ENCODE measurements around the gene ARHGAP25. TPM values are rescaled to one million over a fixed set of nuclear protein-coding genes. Genes with fewer than 3 reads are reported as not detected.
A peak's percentile ranks its signal among the peaks of the same experiment; 100 is the strongest.

ARHGAP25 gene
- total RNA-seq, 2 experiments from 2014 or later: 109 to 117 TPM

DNA sequence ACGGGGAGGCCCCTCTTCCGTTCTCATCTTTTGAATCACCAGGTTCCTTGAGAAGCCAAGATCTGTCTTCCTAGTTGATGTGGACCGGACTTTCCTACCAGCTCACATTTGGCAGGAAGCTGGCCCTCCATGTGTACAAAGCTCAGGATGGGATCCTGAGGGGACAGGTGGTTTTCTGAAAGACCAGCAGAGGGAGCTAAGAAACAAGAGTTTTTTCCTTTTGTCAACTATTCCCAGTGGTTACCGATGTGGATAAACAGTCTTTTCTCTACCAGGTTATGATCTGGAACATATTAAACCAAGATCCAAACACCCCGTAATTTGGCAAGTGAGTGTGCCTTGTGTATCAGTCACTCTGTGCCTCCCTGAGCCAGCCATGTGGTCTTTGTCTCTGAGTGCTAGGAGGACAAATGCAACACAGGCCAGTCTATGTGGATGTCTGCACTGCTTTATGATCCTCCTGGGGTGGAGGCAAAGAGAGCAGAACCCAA lies 25.1 kb upstream of the ARHGAP25 start:
- ATAC-seq (ENCODE audit: low read depth): peak; percentile 82
- Mint-ChIP-seq H3K4me3 (peak overlapping the region; percentile 11), H3K9me3 (no peaks in the 10 kb centered on the region), H3K27ac (no peak overlapping the region), H3K27me3 (no peaks in the 10 kb centered on the region), H3K4me1 (peaks cover 21% of the 10 kb centered on the region), H3K36me3 (no peaks in the 10 kb centered on the region)
- POLR2A ChIA-PET: interaction anchor here (1.0 kb wide), 1 partner anchor 28 kb away, joined by 4 read pairs; no protein-coding TSS in a partner anchor
- no peak for DNase-seq

DNA sequence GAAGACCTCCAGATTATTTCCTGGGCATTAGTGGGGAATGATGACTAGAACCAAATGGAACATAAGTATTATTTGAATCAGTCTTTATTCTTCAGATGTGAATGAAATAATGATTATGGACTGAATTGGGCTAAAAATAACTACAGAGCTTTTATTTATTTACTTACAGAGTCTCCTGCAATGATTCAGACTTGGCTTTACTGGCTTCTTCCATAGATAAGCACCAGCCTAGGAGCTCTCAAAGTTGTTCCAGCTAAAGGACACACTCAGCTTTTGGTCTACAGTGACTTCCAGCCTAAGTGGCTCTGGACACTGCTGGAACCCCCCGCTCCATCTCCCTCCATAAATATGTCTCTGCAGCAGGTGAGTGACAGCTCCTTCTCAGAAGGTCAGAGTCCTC lies 24.3 kb upstream of the ARHGAP25 start:
- H3K27me3 Mint-ChIP-seq: no peaks in the 10 kb centered on the region
- no peak overlapping the region for H3K27ac Mint-ChIP-seq
- DNase-seq (no peak), ATAC-seq (ENCODE audit: low read depth) (no peak)
- H3K4me1 Mint-ChIP-seq: peaks cover 29% of the 10 kb centered on the region
- POLR2A ChIA-PET: interaction anchor here (0.6 kb wide), 1 partner anchor 10 kb away, joined by 4 read pairs; no protein-coding TSS in a partner anchor
- H3K9me3 Mint-ChIP-seq: no peaks in the 10 kb centered on the region
- H3K36me3 Mint-ChIP-seq: no peaks in the 10 kb centered on the region
- H3K4me3 Mint-ChIP-seq: no peak overlapping the region

DNA sequence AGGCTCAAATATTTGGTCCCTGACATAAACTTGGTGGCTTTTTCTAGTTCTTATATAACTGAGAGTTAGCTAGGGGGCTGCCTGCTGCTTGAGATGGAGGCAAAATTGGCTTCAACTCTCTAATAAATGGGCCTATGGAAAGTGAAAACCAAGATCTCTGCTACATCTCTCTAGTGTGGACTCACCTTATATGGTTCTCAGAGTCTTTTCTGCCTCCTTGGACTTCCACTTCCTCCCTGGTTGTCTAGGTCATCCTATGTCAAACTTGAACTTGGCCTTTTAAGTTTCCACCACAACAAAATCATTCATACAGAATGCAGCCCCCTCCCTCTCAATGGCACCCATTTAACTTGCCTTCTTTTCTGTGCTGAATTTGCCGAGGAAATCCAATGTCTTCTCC lies 23.9 kb upstream of the ARHGAP25 start:
- DNase-seq (no peak), ATAC-seq (ENCODE audit: low read depth) (no peak)
- Mint-ChIP-seq H3K27me3 (no peaks in the 10 kb centered on the region), H3K4me1 (peaks cover 34% of the 10 kb centered on the region), H3K4me3 (no peak overlapping the region), H3K36me3 (no peaks in the 10 kb centered on the region), H3K9me3 (no peaks in the 10 kb centered on the region), H3K27ac (no peak overlapping the region)
- POLR2A ChIA-PET: interaction anchor here (0.6 kb wide), 1 partner anchor 10 kb away, joined by 4 read pairs; no protein-coding TSS in a partner anchor

DNA sequence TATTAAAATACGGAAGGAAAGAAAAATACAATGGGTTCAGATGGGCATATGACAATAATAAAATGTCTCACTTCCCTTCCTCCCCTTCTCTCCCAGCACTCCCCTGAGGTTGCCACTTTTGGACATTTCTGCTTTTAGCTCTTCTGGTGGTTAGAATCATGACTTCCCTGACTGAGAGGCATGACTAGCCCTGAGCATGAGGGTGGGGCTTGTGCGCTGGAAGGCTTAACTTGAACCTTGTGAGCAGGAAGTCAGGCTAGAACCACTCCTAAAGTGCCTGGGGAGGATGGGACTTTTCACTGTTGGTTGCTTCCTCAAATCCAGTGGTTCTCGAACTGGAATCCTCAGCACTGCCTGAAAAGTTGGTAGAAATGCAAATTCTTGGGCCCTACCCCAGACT lies 19.7 kb upstream of the ARHGAP25 start:
- peak; percentile 74 for ATAC-seq (ENCODE audit: low read depth)
- POLR2A ChIA-PET: interaction anchor here (0.6 to 1.0 kb wide), 3 partner anchors 20 to 250 kb away, joined by 3 to 5 read pairs (median 3); partner anchors contain the start of genes ARHGAP25 and FBXO48
- DNase-seq: no peak
- Mint-ChIP-seq H3K27ac (peak overlapping the region; percentile 81), H3K36me3 (peaks cover 1% of the 10 kb centered on the region), H3K4me1 (peaks cover 63% of the 10 kb centered on the region), H3K9me3 (no peaks in the 10 kb centered on the region), H3K27me3 (no peaks in the 10 kb centered on the region), H3K4me3 (peak overlapping the region; percentile 5)

DNA sequence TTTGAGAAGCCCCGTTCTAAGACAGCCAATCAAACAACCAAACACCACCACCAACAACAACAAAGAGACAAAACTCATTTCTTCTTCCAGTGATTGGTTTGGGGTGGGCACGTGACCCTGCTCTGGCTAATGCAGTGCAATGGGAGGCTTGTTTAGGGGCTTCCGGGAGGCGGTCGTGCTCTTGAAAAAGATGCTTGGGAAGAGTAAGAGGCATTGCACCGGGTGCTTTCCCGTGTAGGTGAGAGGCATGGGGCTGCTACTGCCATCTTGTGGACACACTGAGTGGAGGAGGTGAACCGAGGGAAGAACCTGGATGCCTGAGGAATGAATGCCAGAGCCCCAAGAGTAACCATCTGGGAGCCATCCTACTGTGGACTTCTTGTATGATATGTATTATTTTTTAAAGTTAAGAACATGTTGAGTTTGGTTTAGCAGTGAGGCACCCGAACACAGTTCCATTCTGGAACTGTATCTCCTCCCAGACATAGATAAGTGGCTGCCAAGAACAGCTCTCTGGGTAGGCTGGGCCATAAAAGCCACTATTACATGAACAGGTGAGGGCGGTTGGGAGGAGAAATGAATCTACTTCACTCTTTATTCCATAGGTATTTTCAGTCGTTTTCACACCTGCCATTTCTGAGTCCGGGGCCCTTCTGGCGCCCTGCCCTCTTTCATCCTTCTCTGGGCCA lies 19.1 kb upstream of the ARHGAP25 start:
- peak overlapping the region; percentile 81 for H3K27ac Mint-ChIP-seq
- H3K4me1 Mint-ChIP-seq: peaks cover 64% of the 10 kb centered on the region
- no peaks in the 10 kb centered on the region for H3K9me3 Mint-ChIP-seq
- H3K27me3 Mint-ChIP-seq: no peaks in the 10 kb centered on the region
- DNase-seq (peak; percentile 36), ATAC-seq (ENCODE audit: low read depth) (no peak)
- H3K36me3 Mint-ChIP-seq: peaks cover 1% of the 10 kb centered on the region
- peak overlapping the region; percentile 5 for H3K4me3 Mint-ChIP-seq
- POLR2A ChIA-PET: interaction anchor here (0.6 to 1.2 kb wide), 4 partner anchors 25 to 249 kb away, joined by 3 to 5 read pairs (median 4); partner anchors contain the start of gene FBXO48

DNA sequence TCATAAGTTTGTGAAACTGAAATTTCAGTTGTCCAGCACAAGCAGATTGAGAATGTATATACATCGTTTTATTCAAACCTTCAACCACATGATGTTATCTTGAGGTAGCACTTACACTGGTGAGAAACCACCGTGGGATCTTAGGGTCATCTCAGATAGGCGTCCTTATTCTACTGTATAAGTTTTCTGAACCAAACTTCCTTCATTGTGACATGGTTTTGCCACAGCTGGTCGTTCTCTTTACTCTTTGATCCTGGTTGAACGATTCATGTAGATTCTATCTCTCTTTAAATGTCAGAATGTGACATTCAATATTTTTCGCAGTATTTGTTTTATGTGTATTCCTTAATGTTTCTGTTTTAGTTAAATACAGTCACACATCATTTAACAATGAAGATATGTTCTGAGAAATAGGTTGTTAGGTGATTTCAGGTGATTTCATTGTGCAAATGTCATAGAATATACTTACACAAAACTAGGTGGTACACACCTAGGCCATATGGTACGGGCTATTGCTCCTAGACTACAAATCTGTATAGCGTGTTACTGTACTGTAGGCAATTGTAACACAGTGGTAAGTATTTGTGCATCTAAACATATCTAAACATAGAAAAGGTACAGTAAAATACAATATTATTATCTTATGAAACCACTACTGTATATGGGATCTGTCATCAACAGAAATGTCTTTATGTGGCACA lies 17.9 kb upstream of the ARHGAP25 start:
- POLR2A ChIA-PET: interaction anchor here (1.2 to 1.9 kb wide), 2 partner anchors 17 to 27 kb away, joined by 3 to 10 read pairs; partner anchors contain the start of gene ARHGAP25
- H3K4me3 Mint-ChIP-seq: peak overlapping the region; percentile 50
- H3K27ac Mint-ChIP-seq: peak overlapping the region; percentile 73
- no peaks in the 10 kb centered on the region for H3K9me3 Mint-ChIP-seq
- H3K27me3 Mint-ChIP-seq: no peaks in the 10 kb centered on the region
- DNase-seq (no peak), ATAC-seq (ENCODE audit: low read depth) (no peak)
- H3K36me3 Mint-ChIP-seq: peaks cover 1% of the 10 kb centered on the region
- H3K4me1 Mint-ChIP-seq: peaks cover 70% of the 10 kb centered on the region

DNA sequence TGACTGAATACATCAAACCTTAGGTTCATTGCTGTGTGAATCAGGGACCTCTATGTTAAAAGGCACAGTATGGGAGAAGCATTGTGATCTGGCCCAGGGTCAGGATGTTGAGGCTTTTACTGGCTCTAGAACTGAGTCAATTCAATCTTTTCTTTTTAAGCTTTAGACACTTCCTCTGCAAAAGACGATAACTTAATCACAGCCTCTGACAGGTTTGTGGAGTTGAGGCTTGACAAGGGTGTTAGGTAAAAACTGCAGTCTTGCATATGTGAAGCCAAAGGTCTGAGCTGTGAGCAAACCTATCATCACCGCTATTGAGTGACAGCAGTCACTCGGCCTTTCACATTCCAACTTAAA lies 17.3 kb upstream of the ARHGAP25 start:
- DNase-seq (no peak), ATAC-seq (ENCODE audit: low read depth) (peak; percentile 75)
- peaks cover 74% of the 10 kb centered on the region for H3K4me1 Mint-ChIP-seq
- H3K27ac Mint-ChIP-seq: peak overlapping the region; percentile 39
- no peaks in the 10 kb centered on the region for H3K9me3 Mint-ChIP-seq
- POLR2A ChIA-PET: interaction anchor here (0.7 to 1.9 kb wide), 2 partner anchors 16 to 49 kb away, joined by 4 to 10 read pairs; partner anchors contain the start of gene ARHGAP25
- peaks cover 1% of the 10 kb centered on the region for H3K36me3 Mint-ChIP-seq
- no peaks in the 10 kb centered on the region for H3K27me3 Mint-ChIP-seq
- peak overlapping the region; percentile 6 for H3K4me3 Mint-ChIP-seq

DNA sequence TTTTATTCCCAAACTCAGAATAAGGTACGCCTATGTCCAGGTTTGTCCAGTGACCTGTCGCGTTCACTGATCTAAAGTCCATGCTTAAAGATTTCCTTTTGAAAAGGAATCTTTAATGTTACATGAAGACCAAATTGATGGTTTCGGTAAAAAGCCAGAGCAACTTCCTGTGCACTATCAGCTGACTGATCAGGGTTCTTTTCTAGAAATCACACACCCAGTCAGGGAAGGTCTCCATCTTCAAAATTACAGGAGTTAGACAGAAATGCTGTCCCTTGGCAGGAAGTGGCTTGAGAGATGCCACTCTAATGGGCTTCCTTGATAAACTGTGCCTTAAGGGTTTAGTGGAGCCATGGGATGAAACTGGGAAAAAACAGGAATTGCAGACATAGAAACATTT lies 14.7 kb upstream of the ARHGAP25 start:
- Mint-ChIP-seq H3K27ac (peak overlapping the region; percentile 73), H3K4me3 (peak overlapping the region; percentile 78), H3K27me3 (no peaks in the 10 kb centered on the region), H3K4me1 (peaks cover 75% of the 10 kb centered on the region), H3K9me3 (no peaks in the 10 kb centered on the region), H3K36me3 (peaks cover 1% of the 10 kb centered on the region)
- DNase-seq (no peak), ATAC-seq (ENCODE audit: low read depth) (peak; percentile 23)
- POLR2A ChIA-PET: interaction anchor here (0.7 to 5.7 kb wide), 7 partner anchors 9 to 253 kb away, joined by 3 to 38 read pairs (median 4); partner anchors contain the start of genes APLF, ARHGAP25 and FBXO48

DNA sequence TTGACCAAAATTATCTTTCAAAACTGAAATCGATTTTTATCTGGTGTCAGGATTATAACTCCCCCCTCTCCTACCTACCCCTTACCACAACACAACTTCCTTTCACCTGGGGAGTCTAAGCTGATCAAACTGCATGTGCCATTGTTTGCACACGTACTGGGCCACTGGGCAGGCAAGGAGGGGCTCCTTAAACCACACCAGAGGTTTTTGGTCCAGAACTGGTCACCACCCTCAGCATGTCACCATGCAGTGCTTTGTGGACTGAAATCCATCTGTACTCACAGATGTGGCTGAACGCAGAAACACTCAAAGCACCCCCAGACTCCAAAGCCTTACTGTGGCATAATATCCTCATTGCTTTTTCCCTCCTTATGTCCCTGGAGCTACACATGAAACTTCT lies 13.9 kb upstream of the ARHGAP25 start:
- Mint-ChIP-seq H3K9me3 (no peaks in the 10 kb centered on the region), H3K36me3 (peaks cover 1% of the 10 kb centered on the region), H3K27ac (peak overlapping the region; percentile 89), H3K27me3 (no peaks in the 10 kb centered on the region), H3K4me3 (peak overlapping the region; percentile 78), H3K4me1 (peaks cover 69% of the 10 kb centered on the region)
- no peak for DNase-seq
- ATAC-seq (ENCODE audit: low read depth): no peak
- POLR2A ChIA-PET: interaction anchor here (0.7 to 5.7 kb wide), 7 partner anchors 10 to 254 kb away, joined by 3 to 38 read pairs (median 5); partner anchors contain the start of genes APLF, ARHGAP25 and FBXO48

DNA sequence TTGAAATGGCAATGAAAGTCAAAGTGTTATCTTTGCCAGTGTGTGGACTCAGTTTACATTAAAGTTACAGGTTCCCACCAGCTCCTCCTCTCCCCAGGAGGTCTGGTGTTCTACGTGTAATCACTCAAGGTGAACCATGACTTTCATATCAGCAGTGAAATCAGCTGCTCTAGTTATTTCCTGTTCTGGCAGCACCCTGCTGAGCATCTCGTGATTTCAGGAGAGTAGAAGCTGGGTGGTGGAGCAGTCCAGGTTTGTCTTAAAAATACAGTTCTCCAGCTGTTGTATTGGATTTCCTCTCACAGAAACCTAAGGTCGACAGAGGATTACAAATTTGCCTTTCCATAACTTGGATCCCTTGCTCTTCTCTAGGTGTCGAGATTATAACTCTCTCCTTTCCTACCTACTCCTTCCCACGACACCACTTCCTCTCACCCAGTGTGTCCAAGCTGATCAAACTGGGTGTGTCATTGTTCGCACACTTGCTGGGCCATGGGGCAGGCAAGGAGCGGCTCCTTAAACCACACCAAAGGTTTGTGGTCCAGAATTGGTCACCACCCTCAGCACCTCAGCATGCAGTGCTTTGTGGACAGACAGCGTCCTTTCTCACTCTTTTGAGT lies 13.0 kb upstream of the ARHGAP25 start:
- Mint-ChIP-seq H3K4me3 (peak overlapping the region; percentile 78), H3K4me1 (peaks cover 68% of the 10 kb centered on the region), H3K36me3 (no peaks in the 10 kb centered on the region), H3K27me3 (no peaks in the 10 kb centered on the region), H3K27ac (peak overlapping the region; percentile 89), H3K9me3 (no peaks in the 10 kb centered on the region)
- DNase-seq: no peak
- POLR2A ChIA-PET: interaction anchor here (0.5 to 5.7 kb wide), 10 partner anchors 10 to 614 kb away, joined by 3 to 38 read pairs (median 4); partner anchors contain the start of genes APLF, ARHGAP25 and FBXO48
- ATAC-seq (ENCODE audit: low read depth): peak; percentile 65

DNA sequence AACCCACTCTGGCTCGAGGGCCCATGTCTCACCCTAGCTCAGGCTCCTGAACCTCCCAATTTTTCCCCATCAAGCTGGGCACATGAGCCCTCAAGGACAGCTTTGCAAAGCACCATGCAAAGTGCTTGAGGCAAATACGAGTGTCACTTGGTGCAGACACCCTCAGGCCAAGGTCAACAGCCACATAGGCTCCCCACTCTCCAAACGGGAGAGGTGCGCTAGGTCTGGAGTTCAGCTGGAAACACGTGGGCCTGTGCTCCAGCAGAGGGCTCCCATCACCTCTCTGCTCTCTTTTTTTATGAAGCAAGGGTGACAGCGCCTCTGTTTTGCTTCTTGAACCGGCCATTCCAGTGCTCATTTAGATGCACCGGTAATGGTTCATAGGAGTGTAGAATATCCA lies 11.9 kb upstream of the ARHGAP25 start:
- Mint-ChIP-seq H3K4me3 (no peak overlapping the region), H3K9me3 (no peaks in the 10 kb centered on the region), H3K27me3 (no peaks in the 10 kb centered on the region), H3K27ac (no peak overlapping the region), H3K36me3 (no peaks in the 10 kb centered on the region), H3K4me1 (peaks cover 66% of the 10 kb centered on the region)
- POLR2A ChIA-PET: interaction anchor here (1.5 to 5.7 kb wide), 4 partner anchors 11 to 43 kb away, joined by 4 to 38 read pairs (median 14); partner anchors contain the start of gene ARHGAP25
- DNase-seq (no peak), ATAC-seq (ENCODE audit: low read depth) (no peak)

DNA sequence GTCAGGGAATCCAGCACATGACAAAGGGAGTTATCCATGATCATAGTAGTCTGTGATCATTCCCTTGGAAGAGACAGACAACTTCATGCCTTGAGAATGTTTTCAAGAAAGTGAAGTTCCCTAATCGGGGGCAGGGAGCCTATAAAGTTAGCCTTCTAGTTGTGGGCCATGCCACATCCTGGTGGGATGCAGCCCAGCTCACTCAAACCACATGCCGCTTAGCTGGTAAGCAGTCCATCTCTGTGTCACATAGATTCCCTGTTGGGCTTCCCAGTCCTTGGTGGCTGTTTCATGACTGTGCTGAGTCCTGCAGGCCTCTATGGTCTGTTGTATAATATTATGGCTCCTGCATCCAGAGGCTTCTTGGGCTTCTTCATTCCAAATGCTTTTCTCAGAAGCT lies 11.4 kb upstream of the ARHGAP25 start:
- Mint-ChIP-seq H3K27me3 (no peaks in the 10 kb centered on the region), H3K4me3 (no peak overlapping the region), H3K27ac (no peak overlapping the region), H3K9me3 (no peaks in the 10 kb centered on the region), H3K36me3 (no peaks in the 10 kb centered on the region), H3K4me1 (peaks cover 64% of the 10 kb centered on the region)
- POLR2A ChIA-PET: interaction anchor here (5.7 kb wide), 1 partner anchor 10 kb away, joined by 38 read pairs; the partner anchor contains the start of gene ARHGAP25
- ATAC-seq (ENCODE audit: low read depth) (no peak), DNase-seq (no peak)

DNA sequence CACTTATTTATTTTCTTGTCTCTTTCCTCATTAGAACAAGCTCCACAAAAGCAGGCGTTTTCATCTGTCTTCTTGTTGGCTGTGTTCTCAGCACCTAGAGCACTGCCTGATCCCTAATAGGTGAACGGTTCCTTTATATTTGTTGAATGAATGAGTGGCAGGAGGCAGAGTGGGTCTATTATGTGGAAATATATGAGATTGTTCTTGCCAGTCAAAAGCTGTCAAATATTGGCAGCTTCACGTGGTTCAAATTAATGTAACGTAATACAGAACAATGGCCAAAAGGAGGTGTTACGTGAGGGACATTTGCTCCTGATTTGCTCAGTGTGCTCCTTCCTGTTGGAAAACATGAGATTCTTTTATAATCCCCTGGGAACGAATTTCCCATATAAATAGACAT lies 8.5 kb upstream of the ARHGAP25 start:
- Mint-ChIP-seq H3K9me3 (no peaks in the 10 kb centered on the region), H3K27me3 (no peaks in the 10 kb centered on the region), H3K36me3 (no peaks in the 10 kb centered on the region), H3K4me3 (no peak overlapping the region), H3K27ac (no peak overlapping the region), H3K4me1 (peaks cover 46% of the 10 kb centered on the region)
- no peak for DNase-seq
- no peak for ATAC-seq (ENCODE audit: low read depth)
- POLR2A ChIA-PET: interaction anchor here (0.6 kb wide), 1 partner anchor 11 kb away, joined by 3 read pairs; no protein-coding TSS in a partner anchor
